K562 treated with DMSO at 1 percent for 48 hours (cell line): ENCODE measurements around the gene ANO7. TPM values are rescaled to one million over a fixed set of nuclear protein-coding genes. Genes with fewer than 3 reads are reported as not detected.

Experiments used
- total RNA-seq: library from RNA; unstranded; fragments of 300-600 nt; gene quantifications from 2 replicates; pipeline ENCODE4 v1.2.3, GENCODE V29; 2022; ENCODE audit warnings: low replicate concordance; ENCODE audit errors: extremely low read depth

ANO7 gene
- total RNA-seq, result not detected in 2 replicates

GRCh38 chr2:241188361-241189092 is at the start of gene ANO7:
ANO7 (plus strand) TSS chr2:241188677; CDS start chr2:241190064, 1,387 bp downstream.

GRCh38 chr2:241148891-241149674 is 39.4 kb upstream of the ANO7 start, which contains the start of gene PASK:
PASK (minus strand) TSS chr2:241149472; CDS start chr2:241143032, 6,440 bp downstream.

GRCh38 chr2:241149925-241150659 is 38.4 kb upstream of the ANO7 start, which contains the start of gene PPP1R7:
PPP1R7 (plus strand) TSS chr2:241150467; CDS start chr2:241150496, 29 bp downstream.

Other genes with a start within 250 kb of the ANO7 start
- gene SNED1, start 190.1 kb upstream of the ANO7 start, total RNA-seq, result not detected in 2 replicates
- not detected in 2 replicates for gene MTERF4, start 86.4 kb upstream of the ANO7 start, total RNA-seq
- gene PASK, start 39.2 kb upstream of the ANO7 start, total RNA-seq, result not detected in 2 replicates
- gene PPP1R7, start 38.2 kb upstream of the ANO7 start, total RNA-seq, result not detected in 2 replicates
- 435 TPM in 1 of 2 replicates, not detected in the other for gene HDLBP, start 127.0 kb downstream of the ANO7 start, total RNA-seq
- gene SEPTIN2, start 127.2 kb downstream of the ANO7 start, total RNA-seq, result not detected in 2 replicates
- gene FARP2, start 167.6 kb downstream of the ANO7 start, total RNA-seq, result not detected in 2 replicates